Dermis microvascular lymphatic vessel endothelial cell (primary cell): ENCODE measurements around the gene FER. TPM values are rescaled to one million over a fixed set of nuclear protein-coding genes. Genes with fewer than 3 reads are reported as not detected.

Experiments
- DNase-seq, 2 donors: peaks; one replicate each; pipeline versions ENCODE4 v3.0.0 to v3.0.0-alpha.2; 2010; ENCODE audit warnings: low read depth in 2 of 2
- total RNA-seq: library from RNA; depleted of rRNA; stranded (reverse); fragments of >200 nt; gene quantifications from 2 replicates; pipeline ENCODE4 v1.2.1, GENCODE V29; 2014

The FER gene
- total RNA-seq, 1 donor from 2014 or later: 11.7 TPM

DNA sequence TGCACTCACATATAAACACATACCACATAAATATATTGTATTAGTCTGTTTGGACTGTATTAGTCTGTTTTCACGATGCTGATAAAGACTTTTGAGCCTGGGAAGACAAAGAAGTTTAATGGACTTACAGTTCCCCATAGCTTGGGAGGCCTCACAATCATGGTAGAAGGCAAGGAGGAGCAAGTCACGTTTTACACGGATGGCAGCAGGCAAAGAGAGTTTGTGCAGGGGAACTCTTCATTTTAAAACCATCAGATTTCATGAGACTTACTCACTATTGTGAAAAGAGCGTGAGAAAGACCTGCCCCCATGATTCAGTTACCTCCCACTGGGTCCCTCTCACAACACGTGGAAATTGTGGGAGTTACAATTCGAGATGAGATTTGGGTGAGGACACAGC, 133.4 kb downstream of the FER start:
- DNase-seq: no peak

DNA sequence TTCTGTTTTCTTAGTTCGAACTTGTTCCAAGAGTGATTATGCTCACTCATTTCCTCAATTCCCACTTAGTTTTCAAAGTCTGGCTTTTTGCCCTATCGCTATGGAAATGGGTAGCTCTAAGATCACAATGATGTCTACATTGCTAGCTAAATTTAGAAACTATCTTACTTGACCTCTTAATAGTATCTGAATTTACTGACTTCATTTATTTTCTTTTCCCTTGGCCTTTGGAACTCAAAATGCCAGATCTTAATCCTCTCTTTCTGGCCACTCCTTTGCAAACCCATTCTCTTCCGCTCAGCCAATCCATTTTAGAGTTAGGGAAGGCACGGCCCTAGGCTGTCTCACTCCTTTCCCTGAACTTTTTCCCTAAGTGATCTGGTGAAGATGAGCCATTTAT, 137.0 kb downstream of the FER start:
- peak; percentile 65 to 93 for DNase-seq

DNA sequence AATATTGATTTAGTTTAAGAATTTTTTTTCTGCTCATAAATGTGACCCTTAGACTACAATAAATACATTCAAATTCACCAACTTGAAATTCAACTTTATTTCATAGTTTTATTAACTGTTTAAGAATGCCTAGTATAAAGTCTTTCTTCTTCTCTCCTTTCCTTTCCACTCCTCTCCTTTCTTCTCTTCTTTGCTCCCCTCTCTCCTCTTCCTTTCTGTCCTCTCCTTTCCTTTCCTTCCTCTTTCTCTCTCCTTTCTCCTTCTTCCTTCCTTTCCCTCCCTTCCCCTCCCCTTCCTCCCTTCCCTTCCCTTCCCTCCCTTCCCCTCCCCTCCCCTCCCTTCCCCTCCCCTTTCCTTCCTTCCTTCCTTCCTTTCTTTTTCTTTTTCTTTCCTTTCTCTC, 150.6 kb downstream of the FER start:
- DNase-seq: no peak

DNA sequence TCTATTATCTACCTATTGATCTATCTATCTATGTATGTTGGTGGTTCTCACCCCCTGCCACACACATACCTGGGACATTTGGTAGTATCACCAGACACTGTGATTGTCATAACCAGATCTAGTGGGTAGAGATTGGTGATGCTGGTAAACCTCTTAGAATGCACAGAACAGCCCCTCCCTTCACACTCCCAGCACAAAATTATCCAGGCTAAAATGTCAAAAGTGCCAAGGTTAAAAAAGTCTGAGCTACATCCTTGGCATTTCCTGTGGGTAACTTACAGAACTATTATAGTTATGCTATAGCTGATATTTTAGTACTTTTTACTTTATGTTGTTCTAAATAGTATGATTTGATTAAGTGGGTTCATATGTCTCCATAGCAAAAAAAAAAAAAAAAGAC, 151.0 kb downstream of the FER start:
- no peak for DNase-seq

DNA sequence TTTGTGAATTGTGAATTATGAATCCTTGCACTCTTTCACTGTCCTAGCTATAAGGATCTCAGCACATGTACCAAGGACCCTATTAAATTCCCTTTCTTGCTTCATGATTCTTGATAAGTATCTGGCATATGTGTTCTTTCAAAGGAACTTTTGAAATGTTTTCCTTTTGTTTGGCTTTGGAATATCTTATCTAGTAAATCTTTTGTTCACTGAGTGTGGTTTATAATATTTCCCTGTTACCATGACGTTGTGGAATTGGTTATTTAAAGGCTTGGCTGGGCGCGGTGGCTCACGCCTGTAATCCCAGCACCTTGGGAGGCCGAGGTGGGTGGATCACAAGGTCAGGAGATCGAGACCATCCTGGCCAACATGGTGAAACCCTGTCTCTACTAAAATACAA, 151.5 kb downstream of the FER start:
- DNase-seq: peak in 1 of 2 donors; percentile 6

DNA sequence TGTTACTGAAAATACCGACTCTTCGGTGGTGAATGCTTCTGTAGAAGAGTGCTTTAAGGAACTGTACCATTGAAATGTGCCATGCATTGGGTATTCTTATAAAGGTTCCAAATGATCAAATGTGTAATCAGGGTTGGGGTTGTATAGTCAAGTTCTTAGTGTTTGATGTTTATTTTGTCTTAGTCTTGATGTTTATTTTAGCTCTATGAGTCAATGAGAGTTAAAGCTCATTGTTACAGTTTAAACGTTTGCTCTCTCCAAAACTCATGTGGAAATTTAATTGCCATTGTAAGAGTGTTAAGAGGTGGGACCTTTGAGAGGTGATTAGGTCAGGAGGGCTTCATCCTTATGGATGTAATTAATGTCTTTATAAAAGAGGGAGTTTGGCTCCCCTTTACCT, 153.0 kb downstream of the FER start:
- peak in 1 of 2 donors; percentile 16 for DNase-seq

DNA sequence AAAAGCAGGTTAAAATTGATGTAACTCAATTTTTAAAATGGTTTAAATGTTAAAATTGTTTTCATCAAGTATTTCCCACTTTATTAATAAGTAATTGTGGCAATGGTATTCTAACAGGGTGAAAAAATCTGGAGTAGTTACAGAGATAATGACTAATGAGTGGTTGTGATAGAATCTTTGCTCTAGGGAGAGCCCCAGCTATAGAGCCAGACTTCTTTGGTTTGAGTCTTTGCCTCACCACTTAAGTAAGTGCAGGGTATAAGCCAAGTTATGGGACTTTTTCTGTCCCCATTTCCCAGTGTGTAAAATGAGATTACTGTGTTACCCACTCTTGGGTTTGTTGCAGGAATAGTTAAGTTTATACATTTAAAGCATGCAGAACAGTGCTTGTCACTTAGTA, 158.1 kb downstream of the FER start:
- no peak for DNase-seq

DNA sequence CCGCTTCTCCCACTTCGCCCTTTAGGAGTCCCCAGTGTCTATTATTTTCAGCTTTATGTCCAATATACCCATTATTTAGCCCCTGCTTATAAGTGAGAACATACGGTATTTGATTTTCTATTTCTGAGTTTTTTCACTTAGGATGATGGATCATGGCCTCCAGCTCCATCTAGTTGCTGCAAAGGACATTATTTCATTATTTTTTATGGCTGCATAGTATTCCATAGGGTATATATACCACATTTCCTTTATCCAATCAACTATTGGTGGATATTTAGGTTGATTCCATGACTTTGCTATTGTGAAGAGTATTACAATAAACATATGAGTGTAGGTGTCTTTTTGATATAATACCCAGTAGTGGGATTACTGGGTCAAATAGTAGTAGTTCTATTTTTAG, 162.9 kb downstream of the FER start:
- no peak for DNase-seq

DNA sequence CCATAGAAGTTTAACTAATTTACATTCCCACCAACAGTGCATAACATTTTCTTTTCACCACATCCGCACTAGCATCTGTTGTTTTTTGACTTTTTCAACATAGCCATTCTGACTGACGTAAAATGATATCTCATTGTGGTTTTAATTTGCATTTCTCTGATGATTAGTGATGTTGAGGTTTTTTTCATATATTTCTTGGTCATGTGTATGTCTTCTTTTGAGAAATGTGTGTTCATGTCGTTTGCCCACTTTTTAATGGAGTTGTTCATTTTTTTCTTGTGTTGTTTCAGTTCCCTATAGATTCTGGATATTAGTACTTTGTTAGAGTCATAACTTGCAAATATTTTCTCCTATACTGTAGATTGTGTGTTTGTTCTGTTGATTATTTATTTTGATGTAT, 163.4 kb downstream of the FER start:
- DNase-seq: no peak

DNA sequence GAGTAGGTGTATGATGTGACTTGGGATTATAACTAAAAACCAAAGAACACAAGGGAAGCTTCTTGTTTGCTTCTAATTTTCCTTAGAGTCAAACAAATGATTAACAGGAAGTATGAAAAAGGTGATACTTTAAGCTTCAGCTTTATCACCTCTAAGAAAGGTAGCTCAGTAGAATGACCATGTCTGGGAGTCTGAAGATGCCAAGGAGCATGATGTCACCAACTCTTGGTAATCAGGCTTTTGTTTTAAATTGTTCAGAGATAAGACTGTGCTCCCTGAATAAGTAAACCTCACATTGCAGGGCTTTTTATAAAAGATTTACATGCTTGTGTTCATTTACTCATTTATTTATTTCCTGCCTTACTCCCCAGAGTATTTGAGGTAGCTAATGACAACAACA, 169.9 kb downstream of the FER start:
- peak in 1 of 2 donors; percentile 7 for DNase-seq

DNA sequence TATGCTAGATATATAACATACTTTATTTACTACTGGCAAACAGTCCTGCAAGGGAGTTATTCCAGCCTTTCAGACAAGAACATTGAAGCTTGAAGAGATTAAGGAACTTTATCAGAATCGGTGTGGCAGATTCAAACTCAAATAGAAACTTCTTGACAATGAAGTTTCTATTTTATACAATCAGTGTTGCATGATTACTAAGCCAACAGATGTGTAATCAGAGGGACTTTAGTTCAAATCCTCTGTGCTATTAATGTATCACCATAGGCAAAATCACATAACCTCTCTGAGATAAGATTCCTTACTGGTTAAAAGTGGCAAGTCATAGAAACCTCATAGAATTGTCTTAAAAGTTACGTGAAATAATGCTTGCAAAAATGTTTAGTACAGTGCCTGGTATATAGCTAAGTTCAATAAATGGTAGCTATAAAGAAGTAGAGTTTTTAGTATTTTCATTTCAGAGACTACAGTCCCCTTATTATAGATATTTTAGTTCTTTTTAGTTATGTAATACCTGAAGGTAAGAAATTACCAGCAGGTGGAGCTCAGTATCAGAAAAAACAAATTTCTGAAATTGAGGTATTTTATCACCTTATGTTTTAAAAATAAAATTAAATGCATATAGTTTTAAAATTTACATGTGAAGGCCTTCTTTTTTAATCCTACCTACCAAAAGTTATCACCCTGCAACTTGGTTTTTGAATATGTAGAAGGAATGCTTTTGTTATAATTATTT, 172.1 kb downstream of the FER start:
- DNase-seq: peak; percentile 2 to 17

DNA sequence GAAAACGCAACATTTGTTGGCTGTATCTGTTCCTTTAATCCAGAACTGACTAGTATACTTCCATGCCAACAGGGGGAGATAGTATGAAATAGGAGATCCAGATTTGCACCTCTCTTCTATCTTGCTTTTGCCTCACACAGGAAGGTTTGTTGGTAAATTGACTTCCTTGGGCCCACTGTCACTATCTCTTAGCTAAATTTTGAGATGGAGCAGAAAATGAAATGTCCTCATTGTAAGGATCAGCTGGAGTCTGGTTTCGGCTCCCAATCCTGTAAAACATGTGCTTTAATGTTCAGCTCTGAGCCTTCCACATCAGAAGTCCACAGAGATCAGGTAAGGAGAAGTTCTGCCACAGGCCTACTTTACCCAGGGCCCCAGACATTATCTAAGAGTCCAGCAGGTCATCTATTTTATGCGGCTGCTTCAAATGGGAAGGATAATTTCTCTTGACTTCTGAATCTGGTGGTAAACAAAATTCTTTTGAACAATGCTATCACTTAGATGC, 176.8 kb downstream of the FER start:
- DNase-seq: no peak

DNA sequence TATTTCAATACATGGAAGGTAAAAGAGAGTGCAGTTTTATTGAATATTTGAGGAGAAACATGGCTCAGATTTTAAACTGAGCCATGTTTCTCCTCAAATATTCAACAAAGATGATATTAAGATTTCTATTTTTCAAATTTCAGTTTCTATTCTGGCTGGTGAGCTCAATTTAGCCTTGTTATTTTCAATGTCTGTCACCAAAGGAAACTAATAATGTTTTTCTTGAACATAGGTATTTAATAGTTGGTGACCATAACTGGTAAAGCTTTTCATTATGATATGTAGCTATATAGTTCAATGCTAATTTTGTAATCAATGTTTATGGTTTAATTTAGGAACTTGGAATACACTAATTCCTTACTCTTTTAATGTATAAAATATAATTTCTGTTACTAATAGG, 177.4 kb downstream of the FER start:
- no peak for DNase-seq

DNA sequence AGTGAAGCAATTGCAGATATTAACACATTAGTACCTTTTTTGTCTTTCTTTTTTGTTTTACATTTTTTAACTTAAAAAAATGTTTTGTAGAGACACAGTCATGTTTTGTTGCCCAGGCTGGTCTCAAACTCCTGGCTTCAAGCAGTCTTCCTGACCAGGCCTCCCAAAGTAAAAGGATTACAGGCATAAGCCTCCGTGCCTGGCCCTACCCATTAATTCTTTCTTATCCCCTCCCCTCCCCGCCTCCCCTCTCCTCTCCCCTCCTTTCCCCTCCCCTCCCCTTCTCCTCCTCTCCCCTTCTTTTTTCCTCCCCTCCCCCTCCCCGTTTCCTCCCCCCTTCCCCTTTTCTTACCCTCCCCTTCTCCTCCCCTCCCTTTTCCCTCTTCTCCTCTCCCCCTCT, 182.4 kb downstream of the FER start:
- DNase-seq: no peak

DNA sequence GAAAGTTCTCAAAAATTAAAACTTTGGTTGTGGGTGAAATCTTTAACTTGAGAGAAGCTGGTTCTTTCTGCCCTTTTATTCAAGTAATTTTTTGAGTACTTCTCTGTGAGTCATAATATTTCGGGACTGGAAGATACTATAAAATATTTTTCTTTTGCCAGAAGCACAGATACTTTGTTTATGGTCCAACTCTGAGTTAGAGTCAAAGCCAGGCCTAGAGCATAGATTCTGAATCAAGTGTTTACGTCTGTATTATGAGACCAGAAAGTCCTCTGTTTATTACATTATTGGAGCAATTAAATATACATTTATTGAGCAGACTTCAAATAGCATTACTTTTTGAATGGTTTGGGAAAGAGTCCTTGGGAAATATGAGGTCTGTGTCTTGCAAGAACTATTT, 187.9 kb downstream of the FER start:
- no peak for DNase-seq

DNA sequence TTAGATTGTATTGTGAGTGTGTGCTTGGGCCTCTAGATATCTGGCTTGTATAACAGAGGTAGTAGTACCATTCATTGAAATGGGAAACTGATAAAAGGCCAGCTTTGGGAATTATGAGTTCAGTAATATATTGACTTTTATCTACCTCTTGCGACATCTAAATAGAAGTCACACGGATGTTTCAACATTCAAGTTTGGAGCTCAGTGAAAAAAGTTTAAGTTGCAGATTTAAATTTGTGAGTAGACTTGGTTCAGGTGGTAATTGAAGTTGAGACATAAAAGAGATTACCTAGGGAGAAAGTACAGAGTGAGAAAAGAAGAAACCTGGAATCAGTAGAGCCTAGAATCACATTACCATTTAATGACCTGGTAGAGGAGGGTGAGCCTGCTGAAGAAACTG, 189.5 kb downstream of the FER start:
- DNase-seq: no peak

DNA sequence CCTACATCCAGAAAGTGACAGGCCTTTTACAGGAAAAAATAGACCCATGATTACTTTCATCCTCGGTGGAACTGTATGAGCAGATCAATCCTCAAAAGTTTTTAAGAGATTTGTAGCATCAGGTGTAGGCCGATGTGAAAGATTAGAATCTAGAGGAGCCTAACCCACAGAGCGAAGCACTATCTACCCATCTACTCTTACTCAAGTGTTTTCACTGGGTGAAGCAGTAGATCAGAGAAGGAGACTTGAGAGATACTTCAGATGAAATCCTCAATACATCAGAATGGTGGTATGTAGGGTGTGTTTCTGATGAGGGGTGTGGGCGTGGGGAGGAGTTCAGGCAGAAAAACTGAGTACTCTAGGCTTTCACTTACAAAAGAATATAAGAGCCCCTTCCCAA, 192.8 kb downstream of the FER start:
- DNase-seq: no peak

DNA sequence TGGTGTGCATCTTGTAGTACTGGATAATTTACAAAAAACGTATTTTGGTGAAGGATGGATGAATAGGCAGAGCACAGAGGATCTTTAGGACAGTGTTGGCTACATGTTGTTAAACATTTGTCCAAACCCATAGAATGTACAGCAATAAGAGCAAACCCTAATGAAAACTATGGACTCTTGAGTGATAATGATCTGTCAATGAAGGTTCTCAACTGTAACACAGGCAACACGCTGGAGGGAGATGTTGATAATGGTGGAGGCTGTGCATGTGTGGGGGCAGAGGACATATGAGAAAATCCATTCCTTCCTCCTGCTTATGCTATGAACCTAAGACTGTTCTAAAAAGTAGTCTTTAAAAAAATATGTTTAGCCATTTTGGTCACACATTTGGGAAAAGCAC, 194.0 kb downstream of the FER start:
- DNase-seq: no peak

DNA sequence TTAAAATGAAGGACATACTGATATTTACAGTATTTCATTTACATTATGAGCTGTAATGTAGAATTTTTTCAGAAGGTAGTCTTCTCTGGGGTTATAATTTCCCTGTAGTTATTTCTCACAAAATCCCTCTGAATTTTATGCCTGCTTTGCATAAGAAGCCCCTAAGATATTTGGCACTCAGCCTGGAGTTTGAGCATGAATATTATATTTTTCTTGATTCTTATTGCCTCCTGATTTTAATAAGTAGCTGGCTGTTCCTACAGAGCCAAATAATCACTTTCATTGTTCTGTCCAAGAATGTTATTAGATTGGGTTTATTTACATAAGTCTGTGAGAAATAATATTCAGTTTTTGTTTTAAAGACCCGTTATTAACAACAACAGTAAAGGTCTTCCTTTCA, 195.0 kb downstream of the FER start:
- no peak for DNase-seq

DNA sequence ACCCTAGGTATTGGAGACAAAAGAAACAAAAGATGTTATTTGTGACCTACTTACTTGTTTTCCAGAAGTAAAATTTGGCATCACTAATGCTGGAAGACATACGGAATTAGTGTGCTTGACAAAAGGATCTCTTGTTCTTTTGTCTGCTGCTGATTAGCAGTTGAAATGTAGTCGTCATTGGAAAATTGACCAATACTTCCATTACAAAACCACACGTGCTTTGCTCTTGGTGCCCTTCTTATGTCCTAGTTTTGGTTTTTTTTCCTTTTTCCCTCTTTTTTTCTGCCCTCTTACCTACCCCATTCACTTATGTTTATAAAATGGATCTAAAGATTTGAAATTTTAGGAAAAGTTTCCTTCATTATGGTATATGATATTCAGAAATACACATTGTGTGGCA, 197.4 kb downstream of the FER start:
- DNase-seq: no peak

DNA sequence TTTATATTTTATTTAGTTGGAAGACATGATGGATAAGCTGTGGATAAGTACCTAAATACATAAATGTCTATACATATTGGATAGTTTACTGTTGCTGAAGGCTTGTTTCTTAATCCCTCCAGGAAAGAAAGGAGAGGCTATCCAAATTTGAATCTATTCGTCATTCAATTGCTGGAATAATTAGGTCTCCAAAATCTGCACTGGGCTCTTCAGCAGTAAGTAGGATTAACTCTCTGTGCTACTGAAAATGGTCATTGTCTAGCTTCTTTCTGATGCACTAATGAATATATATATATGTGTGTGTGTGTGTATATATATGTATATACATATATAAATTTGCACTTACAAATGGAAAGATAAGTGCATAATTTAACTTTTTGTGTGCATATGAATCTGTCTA, 198.3 kb downstream of the FER start:
- no peak for DNase-seq

DNA sequence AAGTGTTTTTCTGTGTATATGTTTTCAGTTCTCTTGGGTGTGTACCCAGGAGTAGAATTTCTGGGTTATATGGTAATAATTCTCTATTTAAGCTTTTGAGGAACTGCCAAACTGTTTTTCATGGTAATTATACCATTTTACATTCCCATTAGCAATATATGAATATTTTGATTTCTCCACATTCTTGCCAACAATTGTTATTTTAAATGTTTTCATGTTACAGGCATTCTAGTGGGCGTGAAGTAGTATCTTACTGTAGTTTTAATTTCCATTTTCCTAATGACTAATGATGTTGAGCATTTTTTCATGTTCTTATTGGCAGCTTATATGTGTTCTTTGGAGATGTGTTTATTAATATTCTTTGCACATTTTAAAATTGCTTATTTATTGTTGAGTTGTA, 199.5 kb downstream of the FER start:
- DNase-seq: no peak

DNA sequence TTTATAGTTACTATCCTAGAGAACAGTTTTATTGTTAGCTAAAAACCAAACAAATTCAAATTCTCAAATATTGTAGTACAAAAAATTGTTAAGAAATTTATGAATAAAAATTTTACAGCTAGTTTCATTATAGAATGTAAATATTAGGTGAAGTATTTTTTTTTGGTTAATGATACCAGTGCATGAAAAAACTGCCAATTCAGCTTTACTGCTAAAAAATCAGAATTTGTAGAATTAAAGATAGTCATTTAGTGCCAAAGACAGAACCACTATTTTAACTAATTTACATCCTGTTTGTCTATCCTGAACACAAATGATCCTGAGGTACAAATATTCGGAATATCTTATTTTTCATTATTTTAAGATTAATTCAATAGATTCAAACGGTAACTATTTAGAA, 202.6 kb downstream of the FER start:
- DNase-seq: no peak

DNA sequence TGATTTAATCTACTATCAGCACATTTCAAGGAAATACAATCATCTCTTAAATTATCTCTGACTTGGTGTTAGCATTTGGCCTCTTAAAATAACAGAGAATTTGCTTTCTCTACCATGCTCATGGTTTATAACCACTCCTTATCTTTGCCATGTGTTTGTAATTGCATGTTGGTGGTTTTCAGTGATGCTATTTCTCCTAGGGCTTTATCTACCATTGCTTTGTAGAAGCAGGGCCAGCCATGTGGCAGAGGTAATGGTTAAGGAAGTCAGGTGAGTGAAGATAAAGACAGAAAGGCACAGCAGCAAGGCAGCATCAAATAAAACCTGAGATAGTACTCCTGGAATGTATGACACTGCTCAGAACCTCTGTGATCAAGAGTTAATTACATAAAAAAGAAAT, 206.2 kb downstream of the FER start:
- DNase-seq: no peak
